ENCODE data around the gene AGPAT3.

DNA sequence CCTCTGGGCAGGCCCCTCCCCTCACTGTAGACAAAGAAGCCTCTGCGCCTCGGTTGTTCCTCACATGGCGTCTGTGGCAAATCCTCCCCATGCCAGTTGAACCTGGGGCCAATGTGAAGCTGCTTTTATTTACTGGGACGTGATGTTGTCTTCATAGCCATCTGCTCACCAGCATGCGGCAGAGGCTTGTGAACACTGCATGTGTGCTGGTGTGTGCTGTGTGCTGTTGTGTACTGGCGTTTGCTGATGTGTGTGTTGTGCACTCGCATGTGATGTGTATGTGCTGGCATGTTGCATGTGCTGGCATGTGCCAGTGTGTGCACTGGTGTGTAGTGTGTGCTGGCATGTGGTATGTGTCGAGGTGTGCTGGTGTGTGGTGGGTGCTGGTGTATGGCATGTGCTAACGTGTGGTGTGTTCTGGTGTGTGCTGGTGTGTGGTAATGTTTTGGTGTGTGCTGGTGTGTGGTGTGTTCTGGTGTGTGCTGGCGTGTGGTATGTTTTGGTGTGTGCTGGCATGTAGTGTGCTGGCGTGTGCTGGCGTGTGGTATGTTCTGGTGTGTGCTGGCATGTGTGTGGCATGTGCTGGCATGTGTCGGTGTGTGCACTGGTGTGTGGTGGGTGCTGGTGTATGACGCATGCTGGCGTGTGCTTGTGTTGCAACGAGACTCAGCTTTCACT lies 109.9 kb downstream of the AGPAT3 start:
- TF ChIP-seq POLR2AphosphoS5 (IDR thresholded peaks at IDR 0.05) (no peak), EP300 (IDR thresholded peaks at IDR 0.05) (no peak)

Measured in suprapubic skin (tissue), 4 donors.